ENCODE data around the gene ERBB4.

- TF ChIP-seq CTCF (IDR thresholded peaks at IDR 0.05) (no peak), POLR2A (IDR thresholded peaks at IDR 0.05) (no peak)
Observed at GRCh38 chr2:211903961-211904360, 634.6 kb downstream of the ERBB4 start.
